Loucy (cell line): ENCODE measurements around the gene LCE1D.

Experiments
- EZH2phosphoT487 ChIP-seq: fragments of 200-600 bp; IDR thresholded peaks from 2 replicates; pipeline ENCODE4 v1.6.1; 2018; ENCODE audit warnings: antibody characterized with exemption, mild to moderate bottlenecking, moderate library complexity, borderline replicate concordance
- TF ChIP-seq, protein P1 (sequence below): fragments of 200-600 bp; sonication (generic); conservative IDR thresholded peaks from 2 replicates; pipeline ENCODE4 v1.5.1; 2014; ENCODE audit warnings: mild to moderate bottlenecking, antibody characterized with exemption, low read length

DNA sequence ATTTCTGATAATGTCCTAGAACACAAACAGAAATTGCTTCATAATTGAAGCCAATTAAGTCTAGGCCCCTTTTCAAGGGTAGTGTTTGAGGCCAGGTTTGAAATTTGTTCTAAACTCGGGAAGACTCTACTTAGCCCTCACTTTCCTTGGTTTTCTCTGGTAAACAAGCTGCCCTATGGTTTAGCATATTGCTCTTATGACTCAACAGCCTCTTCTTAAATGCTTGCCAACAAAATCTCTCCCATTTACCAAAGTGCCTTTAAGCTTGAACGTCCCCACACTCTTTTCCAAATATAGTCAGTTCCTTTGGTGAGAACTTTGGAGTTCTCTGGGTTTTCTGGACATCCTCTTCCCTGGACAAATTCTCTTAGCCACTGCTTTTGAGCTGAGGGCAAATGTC lies 40.3 kb downstream of the LCE1D start:
- TF ChIP-seq, protein P1, sequence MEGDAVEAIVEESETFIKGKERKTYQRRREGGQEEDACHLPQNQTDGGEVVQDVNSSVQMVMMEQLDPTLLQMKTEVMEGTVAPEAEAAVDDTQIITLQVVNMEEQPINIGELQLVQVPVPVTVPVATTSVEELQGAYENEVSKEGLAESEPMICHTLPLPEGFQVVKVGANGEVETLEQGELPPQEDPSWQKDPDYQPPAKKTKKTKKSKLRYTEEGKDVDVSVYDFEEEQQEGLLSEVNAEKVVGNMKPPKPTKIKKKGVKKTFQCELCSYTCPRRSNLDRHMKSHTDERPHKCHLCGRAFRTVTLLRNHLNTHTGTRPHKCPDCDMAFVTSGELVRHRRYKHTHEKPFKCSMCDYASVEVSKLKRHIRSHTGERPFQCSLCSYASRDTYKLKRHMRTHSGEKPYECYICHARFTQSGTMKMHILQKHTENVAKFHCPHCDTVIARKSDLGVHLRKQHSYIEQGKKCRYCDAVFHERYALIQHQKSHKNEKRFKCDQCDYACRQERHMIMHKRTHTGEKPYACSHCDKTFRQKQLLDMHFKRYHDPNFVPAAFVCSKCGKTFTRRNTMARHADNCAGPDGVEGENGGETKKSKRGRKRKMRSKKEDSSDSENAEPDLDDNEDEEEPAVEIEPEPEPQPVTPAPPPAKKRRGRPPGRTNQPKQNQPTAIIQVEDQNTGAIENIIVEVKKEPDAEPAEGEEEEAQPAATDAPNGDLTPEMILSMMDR, result no peak
- no peak for TF ChIP-seq EZH2phosphoT487
